Measurements from ENCODE around the gene RARG.

Gene RARG

GRCh38 chr12:53222170-53222721, 9.8 kb downstream of the RARG start (continued):
- TF ChIP-seq PRDM1 (tag by site-specific recombination; IDR thresholded peaks at IDR 0.05) (peak; percentile 100), ZSCAN23 (tag by site-specific recombination; IDR thresholded peaks at IDR 0.05) (0 out of 2 replicates have a peak, but pooled peaks have one; percentile 14), ZBTB11 (tag by site-specific recombination; conservative IDR thresholded peaks at IDR 0.05; ENCODE audit: low read depth) (no peak), TCF7L2 (IDR thresholded peaks at IDR 0.05; ENCODE audit: borderline replicate concordance, low read depth, low read length) (no peak), SP7 (tag by site-specific recombination; IDR thresholded peaks at IDR 0.05) (peak; percentile 54; the same call in 1 of the 2 replicates), ZNF585B (tag by site-specific recombination; IDR thresholded peaks at IDR 0.05) (no peak), MEIS1 (CRISPR knock-in tag; IDR thresholded peaks at IDR 0.05; ENCODE audit: borderline replicate concordance) (no peak), ZNF623 (tag by site-specific recombination; IDR thresholded peaks at IDR 0.05) (no peak), WT1 (tag by site-specific recombination; IDR thresholded peaks at IDR 0.05) (0 out of 2 replicates have a peak, but pooled peaks have one; percentile 11)
- TF ChIP-seq, protein P1, sequence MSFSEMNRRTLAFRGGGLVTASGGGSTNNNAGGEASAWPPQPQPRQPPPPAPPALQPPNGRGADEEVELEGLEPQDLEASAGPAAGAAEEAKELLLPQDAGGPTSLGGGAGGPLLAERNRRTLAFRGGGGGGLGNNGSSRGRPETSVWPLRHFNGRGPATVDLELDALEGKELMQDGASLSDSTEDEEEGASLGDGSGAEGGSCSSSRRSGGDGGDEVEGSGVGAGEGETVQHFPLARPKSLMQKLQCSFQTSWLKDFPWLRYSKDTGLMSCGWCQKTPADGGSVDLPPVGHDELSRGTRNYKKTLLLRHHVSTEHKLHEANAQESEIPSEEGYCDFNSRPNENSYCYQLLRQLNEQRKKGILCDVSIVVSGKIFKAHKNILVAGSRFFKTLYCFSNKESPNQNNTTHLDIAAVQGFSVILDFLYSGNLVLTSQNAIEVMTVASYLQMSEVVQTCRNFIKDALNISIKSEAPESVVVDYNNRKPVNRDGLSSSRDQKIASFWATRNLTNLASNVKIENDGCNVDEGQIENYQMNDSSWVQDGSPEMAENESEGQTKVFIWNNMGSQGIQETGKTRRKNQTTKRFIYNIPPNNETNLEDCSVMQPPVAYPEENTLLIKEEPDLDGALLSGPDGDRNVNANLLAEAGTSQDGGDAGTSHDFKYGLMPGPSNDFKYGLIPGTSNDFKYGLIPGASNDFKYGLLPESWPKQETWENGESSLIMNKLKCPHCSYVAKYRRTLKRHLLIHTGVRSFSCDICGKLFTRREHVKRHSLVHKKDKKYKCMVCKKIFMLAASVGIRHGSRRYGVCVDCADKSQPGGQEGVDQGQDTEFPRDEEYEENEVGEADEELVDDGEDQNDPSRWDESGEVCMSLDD (tag by site-specific recombination; IDR thresholded peaks at IDR 0.05) = peak; percentile 72

- Histone ChIP-seq H3K9me3 (ENCODE audit: control insufficient read depth, insufficient read depth, low read depth, low read length) (no peaks in the 10 kb centered on the region), H3K27ac (ENCODE audit: extremely low read depth, low read depth, low read length) (peak overlapping the region; percentile 95), H3K4me1 (ENCODE audit: control insufficient read depth, insufficient read depth, low read length) (peaks cover 4% of the 10 kb centered on the region), H3K36me3 (ENCODE audit: control insufficient read depth in 2 of 2, insufficient read depth in 1 of 2, low read length in 2 of 2) (no peaks in the 10 kb centered on the region), H3K4me3 (ENCODE audit: low read depth, low read length) (peak overlapping the region; percentile 44)
- ChIA-PET CTCF (interaction anchor here (0.6 to 1.4 kb wide), 2 partner anchors 10 to 243 kb away, joined by 5 read pairs; no protein-coding TSS in a partner anchor), POLR2A (interaction anchor here (0.5 to 2.5 kb wide), 6 partner anchors 40 to 92 kb away, joined by 3 to 9 read pairs (median 3); partner anchors contain the start of genes MYG1 and PFDN5)
- TF ChIP-seq ZNF138 (tag by site-specific recombination; IDR thresholded peaks at IDR 0.05; ENCODE audit: borderline replicate concordance) (no peak), ZNF449 (tag by site-specific recombination; IDR thresholded peaks at IDR 0.05) (no peak), ZNF658 (tag by site-specific recombination; IDR thresholded peaks at IDR 0.05) (no peak), OVOL3 (tag by site-specific recombination; IDR thresholded peaks at IDR 0.05) (no peak), ZFP37 (tag by site-specific recombination; IDR thresholded peaks at IDR 0.05) (0 out of 2 replicates have a peak, but pooled peaks have one; percentile 54), ELK4 (IDR thresholded peaks at IDR 0.05; ENCODE audit: borderline replicate concordance, low read depth, low read length) (no peak), ZNF529 (tag by site-specific recombination; IDR thresholded peaks at IDR 0.05; ENCODE audit: insufficient replicate concordance) (no peak), ZNF843 (tag by site-specific recombination; IDR thresholded peaks at IDR 0.05) (no peak), ZNF16 (tag by site-specific recombination; IDR thresholded peaks at IDR 0.05; ENCODE audit: low read depth) (no peak), TCF7L2 (IDR thresholded peaks at IDR 0.05; ENCODE audit: borderline replicate concordance, low read depth, low read length) (no peak), SP2 (tag by site-specific recombination; IDR thresholded peaks at IDR 0.05) (no peak; the same call in 1 of the 2 replicates), ZNF221 (tag by site-specific recombination; IDR thresholded peaks at IDR 0.05; ENCODE audit: borderline replicate concordance) (no peak), ZNF544 (tag by site-specific recombination; IDR thresholded peaks at IDR 0.05) (no peak)
- TF ChIP-seq, protein P2, sequence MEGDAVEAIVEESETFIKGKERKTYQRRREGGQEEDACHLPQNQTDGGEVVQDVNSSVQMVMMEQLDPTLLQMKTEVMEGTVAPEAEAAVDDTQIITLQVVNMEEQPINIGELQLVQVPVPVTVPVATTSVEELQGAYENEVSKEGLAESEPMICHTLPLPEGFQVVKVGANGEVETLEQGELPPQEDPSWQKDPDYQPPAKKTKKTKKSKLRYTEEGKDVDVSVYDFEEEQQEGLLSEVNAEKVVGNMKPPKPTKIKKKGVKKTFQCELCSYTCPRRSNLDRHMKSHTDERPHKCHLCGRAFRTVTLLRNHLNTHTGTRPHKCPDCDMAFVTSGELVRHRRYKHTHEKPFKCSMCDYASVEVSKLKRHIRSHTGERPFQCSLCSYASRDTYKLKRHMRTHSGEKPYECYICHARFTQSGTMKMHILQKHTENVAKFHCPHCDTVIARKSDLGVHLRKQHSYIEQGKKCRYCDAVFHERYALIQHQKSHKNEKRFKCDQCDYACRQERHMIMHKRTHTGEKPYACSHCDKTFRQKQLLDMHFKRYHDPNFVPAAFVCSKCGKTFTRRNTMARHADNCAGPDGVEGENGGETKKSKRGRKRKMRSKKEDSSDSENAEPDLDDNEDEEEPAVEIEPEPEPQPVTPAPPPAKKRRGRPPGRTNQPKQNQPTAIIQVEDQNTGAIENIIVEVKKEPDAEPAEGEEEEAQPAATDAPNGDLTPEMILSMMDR (tag by site-specific recombination; IDR thresholded peaks at IDR 0.05) = peak; percentile 90
Observed at GRCh38 chr12:53221203-53222080, 10.6 kb downstream of the RARG start.

Data from HEK293 (cell line).